WTC11 (cell line): ENCODE results near the gene POU3F1. TPM values are rescaled to one million over a fixed set of nuclear protein-coding genes. Genes with fewer than 3 reads are reported as not detected.

ENCODE experiments used
- ATAC-seq: fragments of 200-7000 bp; cut with Tn5 transposase; 2 replicates; pipeline ENCODE4 v1.10.0; 2021; ENCODE audit warnings: mild to moderate bottlenecking, moderate library complexity
- CTCF ChIA-PET: fragments of 300-600 bp; sonication (Branson Sonifier 250); formaldehyde crosslinking; loops from one replicate; lab custom pipeline; 2021; ENCODE audit warnings: antibody characterized with exemption; lab: Charles Lee
- POLR2A ChIA-PET: fragments of 350-600 bp; sonication (Branson Sonifier 250); formaldehyde crosslinking; loops from one replicate; lab custom pipeline; 2021; ENCODE audit warnings: antibody characterized with exemption; lab: Charles Lee
- DNase-seq: peaks from one replicate; pipeline ENCODE4 v3.0.0; 2021; ENCODE audit warnings: low spot score
- H3K27ac Mint-ChIP-seq: 2 replicates; pipeline ENCODE4 v1.8.0; 2021; ENCODE audit warnings: mixed read lengths
- H3K27me3 Mint-ChIP-seq: 2 replicates; pipeline ENCODE4 v1.8.0; 2021; ENCODE audit warnings: low read depth, mild to moderate bottlenecking, moderate library complexity, mixed read lengths
- H3K36me3 Mint-ChIP-seq: 2 replicates; pipeline ENCODE4 v1.8.0; 2021; ENCODE audit warnings: mixed read lengths
- H3K4me1 Mint-ChIP-seq: 2 replicates; pipeline ENCODE4 v1.8.0; 2022; ENCODE audit warnings: mixed read lengths
- H3K4me3 Mint-ChIP-seq: 2 replicates; pipeline ENCODE4 v1.8.0; 2021; ENCODE audit warnings: mild to moderate bottlenecking, moderate library complexity, mixed read lengths
- H3K9me3 Mint-ChIP-seq: 2 replicates; pipeline ENCODE4 v1.8.0; 2021; ENCODE audit warnings: mixed read lengths
- AR ChIP-seq: fragments of 250-450 bp; sonication (Bioruptor Pico); IDR thresholded peaks from 2 replicates; pipeline ENCODE4 v1.9.0; 2021; ENCODE audit warnings: mild to moderate bottlenecking
- ATF2 ChIP-seq: sonication (generic); formaldehyde crosslinking; IDR thresholded peaks from 2 replicates; pipeline ENCODE4 v1.8.1; 2022; ENCODE audit warnings: low read depth, missing genetic modification reagents, borderline replicate concordance
- ATF3 ChIP-seq: sonication (generic); formaldehyde crosslinking; conservative IDR thresholded peaks from 2 replicates; pipeline ENCODE4 v1.8.1; 2022; ENCODE audit warnings: mild to moderate bottlenecking, missing genetic modification reagents
- FOXP1 ChIP-seq: sonication (generic); formaldehyde crosslinking; IDR thresholded peaks from 2 replicates; pipeline ENCODE4 v1.8.0; 2022; ENCODE audit warnings: missing genetic modification reagents, mild to moderate bottlenecking, moderate library complexity, borderline replicate concordance
- GABPB1 ChIP-seq: sonication (generic); formaldehyde crosslinking; IDR thresholded peaks from 2 replicates; pipeline ENCODE4 v1.8.1; 2023; ENCODE audit warnings: mild to moderate bottlenecking, missing genetic modification reagents
- HMGA2 ChIP-seq: fragments of 250-450 bp; sonication (Bioruptor Pico); IDR thresholded peaks from 2 replicates; pipeline ENCODE4 v1.4.0; 2021; ENCODE audit warnings: mild to moderate bottlenecking, moderate library complexity
- JAZF1 ChIP-seq: fragments of 250-450 bp; sonication (Bioruptor Pico); IDR thresholded peaks from 2 replicates; pipeline ENCODE4 v1.9.0; 2021; ENCODE audit warnings: moderate library complexity, mild to moderate bottlenecking, inconsistent platforms
- KAT7 ChIP-seq: sonication (generic); formaldehyde crosslinking; IDR thresholded peaks from 2 replicates; pipeline ENCODE4 v1.8.1; 2023; ENCODE audit warnings: missing genetic modification reagents, mild to moderate bottlenecking, borderline replicate concordance
- MYBL2 ChIP-seq: sonication (generic); formaldehyde crosslinking; IDR thresholded peaks from 2 replicates; pipeline ENCODE4 v1.8.1; 2023; ENCODE audit warnings: mild to moderate bottlenecking, moderate library complexity, missing genetic modification reagents
- OVOL2 ChIP-seq: fragments of 250-450 bp; sonication (Bioruptor Pico); IDR thresholded peaks from 2 replicates; pipeline ENCODE4 v1.9.0; 2021; ENCODE audit warnings: mild to moderate bottlenecking, borderline replicate concordance
- PRRX2 ChIP-seq: fragments of 250-450 bp; sonication (Bioruptor Pico); IDR thresholded peaks from 2 replicates; pipeline ENCODE4 v1.8.0; 2021; ENCODE audit warnings: mild to moderate bottlenecking
- RORB ChIP-seq: fragments of 250-450 bp; sonication (Bioruptor Pico); IDR thresholded peaks from 2 replicates; pipeline ENCODE4 v1.9.0; 2021; ENCODE audit warnings: mild to moderate bottlenecking
- SMAD3 ChIP-seq: sonication (generic); formaldehyde crosslinking; IDR thresholded peaks from 2 replicates; pipeline ENCODE4 v1.8.0; 2022; ENCODE audit warnings: missing genetic modification reagents, mild to moderate bottlenecking, borderline replicate concordance
- SOX15 ChIP-seq: fragments of 250-450 bp; sonication (Bioruptor Pico); IDR thresholded peaks from 2 replicates; pipeline ENCODE4 v1.9.0; 2021; ENCODE audit warnings: mild to moderate bottlenecking
- TCF7 ChIP-seq: sonication (generic); formaldehyde crosslinking; IDR thresholded peaks from 2 replicates; pipeline ENCODE4 v1.8.0; 2022; ENCODE audit warnings: mild to moderate bottlenecking, low read depth, missing genetic modification reagents, moderate library complexity
- ZNF121 ChIP-seq: sonication (generic); formaldehyde crosslinking; IDR thresholded peaks from 2 replicates; pipeline ENCODE4 v1.8.0; 2023; ENCODE audit warnings: missing genetic modification reagents
- ZNF263 ChIP-seq: sonication (generic); formaldehyde crosslinking; IDR thresholded peaks from 2 replicates; pipeline ENCODE4 v1.8.1; 2022; ENCODE audit warnings: low read depth, mild to moderate bottlenecking, moderate library complexity, missing genetic modification reagents
- ZNF396 ChIP-seq: fragments of 250-450 bp; sonication (Bioruptor Pico); IDR thresholded peaks from 2 replicates; pipeline ENCODE4 v1.8.0; 2021; ENCODE audit warnings: mild to moderate bottlenecking, moderate library complexity, borderline replicate concordance
- ZNF416 ChIP-seq: fragments of 250-450 bp; sonication (Bioruptor Pico); IDR thresholded peaks from 2 replicates; pipeline ENCODE4 v1.9.0; 2021; ENCODE audit warnings: mild to moderate bottlenecking, inconsistent platforms
- total RNA-seq: library from RNA; stranded (reverse); gene quantifications from 3 replicates; pipeline ENCODE4 v1.2.3, GENCODE V29; 2021
- TF ChIP-seq, protein P1 (sequence below): fragments of 250-450 bp; sonication (Bioruptor Pico); IDR thresholded peaks from 2 replicates; pipeline ENCODE4 v1.9.0; 2021; ENCODE audit warnings: mild to moderate bottlenecking, borderline replicate concordance
- TF ChIP-seq, protein P2 (sequence below): fragments of 250-450 bp; sonication (Bioruptor Pico); conservative IDR thresholded peaks from 2 replicates; pipeline ENCODE4 v1.9.0; 2021; ENCODE audit warnings: mild to moderate bottlenecking
- TF ChIP-seq, protein P3 (sequence below): sonication (generic); formaldehyde crosslinking; IDR thresholded peaks from 2 replicates; pipeline ENCODE4 v1.8.0; 2022; ENCODE audit warnings: mild to moderate bottlenecking, missing genetic modification reagents

The POU3F1 gene
- total RNA-seq, 1 experiment from 2014 or later, result 18.9 TPM

DNA sequence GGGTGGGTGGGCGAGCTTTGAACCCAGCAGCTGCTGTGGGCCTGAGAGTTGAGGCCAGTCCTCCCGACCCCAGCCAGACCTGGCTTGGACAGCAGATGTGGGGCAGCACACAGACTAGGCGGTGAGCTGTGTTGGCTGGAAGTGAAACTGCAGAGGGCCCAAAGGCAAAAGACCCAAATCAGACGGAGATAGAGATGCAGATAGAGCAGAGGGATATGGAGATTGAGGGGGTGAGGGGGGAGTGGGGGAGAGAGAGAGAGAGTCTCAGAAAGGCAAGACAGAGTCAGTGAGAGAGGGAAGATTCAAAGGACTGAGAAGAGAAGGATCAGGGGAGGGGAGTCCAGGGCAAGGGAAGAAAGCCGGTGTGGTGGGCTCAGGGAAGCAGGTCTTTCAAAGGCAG is 17.0 kb upstream of the POU3F1 start:
- TF ChIP-seq ATF3 (no peak), ZNF121 (CRISPR knock-in tag) (no peak), GABPB1 (CRISPR knock-in tag) (no peak), HMGA2 (CRISPR knock-in tag) (no peak), MYBL2 (no peak), JAZF1 (CRISPR knock-in tag) (no peak), SMAD3 (CRISPR knock-in tag) (no peak), RORB (CRISPR knock-in tag) (no peak), KAT7 (CRISPR knock-in tag) (no peak), SOX15 (no peak), FOXP1 (CRISPR knock-in tag) (no peak), ZNF263 (CRISPR knock-in tag) (no peak), ZNF396 (CRISPR knock-in tag) (no peak), PRRX2 (CRISPR knock-in tag) (no peak)
- TF ChIP-seq, protein P1, sequence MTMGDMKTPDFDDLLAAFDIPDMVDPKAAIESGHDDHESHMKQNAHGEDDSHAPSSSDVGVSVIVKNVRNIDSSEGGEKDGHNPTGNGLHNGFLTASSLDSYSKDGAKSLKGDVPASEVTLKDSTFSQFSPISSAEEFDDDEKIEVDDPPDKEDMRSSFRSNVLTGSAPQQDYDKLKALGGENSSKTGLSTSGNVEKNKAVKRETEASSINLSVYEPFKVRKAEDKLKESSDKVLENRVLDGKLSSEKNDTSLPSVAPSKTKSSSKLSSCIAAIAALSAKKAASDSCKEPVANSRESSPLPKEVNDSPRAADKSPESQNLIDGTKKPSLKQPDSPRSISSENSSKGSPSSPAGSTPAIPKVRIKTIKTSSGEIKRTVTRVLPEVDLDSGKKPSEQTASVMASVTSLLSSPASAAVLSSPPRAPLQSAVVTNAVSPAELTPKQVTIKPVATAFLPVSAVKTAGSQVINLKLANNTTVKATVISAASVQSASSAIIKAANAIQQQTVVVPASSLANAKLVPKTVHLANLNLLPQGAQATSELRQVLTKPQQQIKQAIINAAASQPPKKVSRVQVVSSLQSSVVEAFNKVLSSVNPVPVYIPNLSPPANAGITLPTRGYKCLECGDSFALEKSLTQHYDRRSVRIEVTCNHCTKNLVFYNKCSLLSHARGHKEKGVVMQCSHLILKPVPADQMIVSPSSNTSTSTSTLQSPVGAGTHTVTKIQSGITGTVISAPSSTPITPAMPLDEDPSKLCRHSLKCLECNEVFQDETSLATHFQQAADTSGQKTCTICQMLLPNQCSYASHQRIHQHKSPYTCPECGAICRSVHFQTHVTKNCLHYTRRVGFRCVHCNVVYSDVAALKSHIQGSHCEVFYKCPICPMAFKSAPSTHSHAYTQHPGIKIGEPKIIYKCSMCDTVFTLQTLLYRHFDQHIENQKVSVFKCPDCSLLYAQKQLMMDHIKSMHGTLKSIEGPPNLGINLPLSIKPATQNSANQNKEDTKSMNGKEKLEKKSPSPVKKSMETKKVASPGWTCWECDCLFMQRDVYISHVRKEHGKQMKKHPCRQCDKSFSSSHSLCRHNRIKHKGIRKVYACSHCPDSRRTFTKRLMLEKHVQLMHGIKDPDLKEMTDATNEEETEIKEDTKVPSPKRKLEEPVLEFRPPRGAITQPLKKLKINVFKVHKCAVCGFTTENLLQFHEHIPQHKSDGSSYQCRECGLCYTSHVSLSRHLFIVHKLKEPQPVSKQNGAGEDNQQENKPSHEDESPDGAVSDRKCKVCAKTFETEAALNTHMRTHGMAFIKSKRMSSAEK (CRISPR knock-in tag), result no peak
- TF ChIP-seq, protein P2, sequence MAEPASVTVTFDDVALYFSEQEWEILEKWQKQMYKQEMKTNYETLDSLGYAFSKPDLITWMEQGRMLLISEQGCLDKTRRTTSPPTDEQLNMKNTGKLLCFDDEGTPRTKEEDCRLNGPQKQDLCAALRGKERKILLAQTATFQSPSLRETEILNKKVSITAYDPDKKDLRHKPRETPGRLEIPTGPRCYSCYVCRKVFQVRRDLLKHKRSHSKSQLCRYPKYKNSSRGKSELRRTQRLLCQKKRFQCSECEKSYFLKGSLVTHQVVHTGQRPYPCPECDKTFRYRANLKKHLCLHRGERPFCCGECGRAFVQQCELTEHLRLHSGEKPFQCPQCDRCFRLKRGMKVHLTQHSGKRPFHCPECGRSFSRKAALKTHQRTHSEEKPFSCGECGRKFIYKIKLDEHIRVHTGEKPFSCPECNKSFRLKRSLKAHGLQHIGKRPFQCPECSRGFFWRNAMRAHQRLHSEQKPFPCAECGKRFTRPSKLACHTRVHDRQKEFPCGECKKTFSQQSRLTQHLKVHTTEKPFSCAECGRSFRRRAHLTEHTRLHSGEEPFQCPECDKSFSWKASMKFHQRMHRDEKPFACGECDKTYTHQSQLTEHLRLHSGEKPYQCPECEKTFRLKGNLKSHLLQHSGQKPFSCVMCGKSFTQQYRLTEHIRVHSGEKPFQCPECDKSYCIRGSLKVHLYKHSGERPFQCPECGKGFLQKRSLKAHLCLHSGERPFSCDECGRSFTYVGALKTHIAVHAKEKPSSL (CRISPR knock-in tag), result no peak
- TF ChIP-seq, protein P3, sequence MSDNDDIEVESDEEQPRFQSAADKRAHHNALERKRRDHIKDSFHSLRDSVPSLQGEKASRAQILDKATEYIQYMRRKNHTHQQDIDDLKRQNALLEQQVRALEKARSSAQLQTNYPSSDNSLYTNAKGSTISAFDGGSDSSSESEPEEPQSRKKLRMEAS (CRISPR knock-in tag), result no peak
- ATAC-seq (peak; percentile 58), DNase-seq (no peak)
- ChIA-PET POLR2A (interaction anchor here (0.7 to 1.1 kb wide), 2 partner anchors 16 to 61 kb away, joined by 3 read pairs; no protein-coding TSS in a partner anchor), CTCF (interaction anchor here (0.7 to 3.0 kb wide), 6 partner anchors 8 to 439 kb away, joined by 3 to 27 read pairs (median 5); partner anchors contain the start of gene POU3F1)
- Mint-ChIP-seq H3K9me3 (no peaks in the 10 kb centered on the region), H3K4me3 (peak overlapping the region; percentile 16), H3K27ac (no peak overlapping the region), H3K36me3 (no peaks in the 10 kb centered on the region), H3K27me3 (no peaks in the 10 kb centered on the region; the same call in 1 of the 2 replicates), H3K4me1 (peaks cover 42% of the 10 kb centered on the region)

DNA sequence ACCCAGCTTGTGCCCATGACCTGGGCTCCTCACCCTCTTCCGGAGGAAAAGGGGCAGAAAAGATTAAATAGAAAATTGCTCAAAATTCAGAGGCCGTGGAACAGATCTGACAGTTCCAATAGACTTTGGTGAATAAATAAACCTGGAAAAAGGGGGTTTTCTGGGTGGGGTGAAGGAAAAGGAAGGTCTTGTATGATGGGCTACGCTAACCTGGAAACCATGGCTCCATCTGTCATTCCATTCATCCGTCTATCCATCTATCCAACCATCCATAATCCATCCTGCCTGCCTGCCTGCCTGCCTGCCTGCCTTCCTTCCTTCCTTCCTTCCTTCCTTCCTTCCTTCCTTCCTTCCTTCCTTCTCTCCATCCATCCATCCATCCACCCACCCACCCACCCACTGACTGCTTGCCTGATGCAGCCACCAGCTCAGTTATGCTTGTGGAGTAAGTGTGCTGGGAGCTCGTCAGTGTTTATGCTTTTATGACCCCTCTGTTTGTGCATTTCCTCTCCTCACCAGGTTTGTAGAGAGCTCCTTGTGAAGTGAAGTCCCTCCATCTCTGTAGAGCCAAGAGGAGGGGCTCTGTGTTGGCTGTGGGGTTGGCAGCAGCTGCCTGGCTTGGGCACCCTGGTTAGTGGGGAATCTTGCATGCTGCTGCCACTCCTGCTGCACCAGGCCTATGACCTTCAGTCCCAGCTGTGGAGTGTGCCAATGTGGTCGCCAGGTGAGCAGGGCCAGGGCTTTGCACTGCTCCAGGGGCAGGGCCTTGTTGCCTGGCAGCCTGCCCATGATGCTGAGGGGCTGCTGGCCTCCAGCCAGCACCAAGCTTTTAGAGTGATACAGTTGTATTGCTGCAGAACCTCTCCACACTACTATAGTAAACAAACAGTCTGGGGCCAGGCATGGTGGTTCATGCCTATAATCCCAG is 16.0 kb upstream of the POU3F1 start:
- no peak for DNase-seq
- Mint-ChIP-seq H3K36me3 (no peaks in the 10 kb centered on the region), H3K9me3 (no peaks in the 10 kb centered on the region), H3K27ac (no peak overlapping the region), H3K4me1 (peaks cover 39% of the 10 kb centered on the region), H3K27me3 (no peaks in the 10 kb centered on the region; the same call in 1 of the 2 replicates), H3K4me3 (no peak overlapping the region)
- ATAC-seq, result no peak
- CTCF ChIA-PET, result interaction anchor here (0.7 to 3.0 kb wide), 5 partner anchors 9 to 427 kb away, joined by 3 to 27 read pairs (median 5); no protein-coding TSS in a partner anchor
- POLR2A ChIA-PET, result interaction anchor here (0.7 to 1.1 kb wide), 2 partner anchors 9 to 62 kb away, joined by 3 to 4 read pairs; no protein-coding TSS in a partner anchor
- TF ChIP-seq ZNF263 (CRISPR knock-in tag) (no peak), OVOL2 (CRISPR knock-in tag) (no peak), ATF2 (CRISPR knock-in tag) (no peak), AR (CRISPR knock-in tag) (no peak), KAT7 (CRISPR knock-in tag) (no peak), TCF7 (CRISPR knock-in tag) (no peak), ZNF416 (CRISPR knock-in tag) (no peak)
